Stomach (tissue), 4 donors: ENCODE measurements around the gene SUCLG2.

Source experiments
- POLR2A ChIP-seq, 4 donors: fragments of 450-650 bp; IDR thresholded peaks; one replicate each; pipeline ENCODE4 v1.6.1; 2016; ENCODE audit warnings: antibody characterized with exemption in 4 of 4, control low read depth in 2 of 4, mild to moderate bottlenecking in 1 of 4, moderate library complexity in 1 of 4
- POLR2AphosphoS5 ChIP-seq, 3 donors: sonication (generic); formaldehyde crosslinking; IDR thresholded peaks; one replicate each; pipeline ENCODE4 v1.6.1; 2016; ENCODE audit warnings: antibody characterized with exemption in 3 of 3
- TF ChIP-seq, protein P1 (sequence below), 7 experiments: fragments of 450-650 bp in 4 of 7; fragments of 200-600 bp in 3 of 7; sonication (generic) in 3 of 7; IDR thresholded peaks; one replicate each; pipeline ENCODE4 v1.5.1; 2016 to 2019; ENCODE audit warnings: antibody characterized with exemption in 7 of 7, control low read depth in 2 of 7, mild to moderate bottlenecking in 1 of 7

- TF ChIP-seq, protein P1, sequence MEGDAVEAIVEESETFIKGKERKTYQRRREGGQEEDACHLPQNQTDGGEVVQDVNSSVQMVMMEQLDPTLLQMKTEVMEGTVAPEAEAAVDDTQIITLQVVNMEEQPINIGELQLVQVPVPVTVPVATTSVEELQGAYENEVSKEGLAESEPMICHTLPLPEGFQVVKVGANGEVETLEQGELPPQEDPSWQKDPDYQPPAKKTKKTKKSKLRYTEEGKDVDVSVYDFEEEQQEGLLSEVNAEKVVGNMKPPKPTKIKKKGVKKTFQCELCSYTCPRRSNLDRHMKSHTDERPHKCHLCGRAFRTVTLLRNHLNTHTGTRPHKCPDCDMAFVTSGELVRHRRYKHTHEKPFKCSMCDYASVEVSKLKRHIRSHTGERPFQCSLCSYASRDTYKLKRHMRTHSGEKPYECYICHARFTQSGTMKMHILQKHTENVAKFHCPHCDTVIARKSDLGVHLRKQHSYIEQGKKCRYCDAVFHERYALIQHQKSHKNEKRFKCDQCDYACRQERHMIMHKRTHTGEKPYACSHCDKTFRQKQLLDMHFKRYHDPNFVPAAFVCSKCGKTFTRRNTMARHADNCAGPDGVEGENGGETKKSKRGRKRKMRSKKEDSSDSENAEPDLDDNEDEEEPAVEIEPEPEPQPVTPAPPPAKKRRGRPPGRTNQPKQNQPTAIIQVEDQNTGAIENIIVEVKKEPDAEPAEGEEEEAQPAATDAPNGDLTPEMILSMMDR (IDR thresholded peaks at IDR 0.05), result no peak
- TF ChIP-seq POLR2A (IDR thresholded peaks at IDR 0.05) (no peak), POLR2AphosphoS5 (IDR thresholded peaks at IDR 0.05) (no peak)
Observed at GRCh38 chr3:67437789-67438188, 216.6 kb downstream of the SUCLG2 start.
